ENCODE measurements around the gene ZNF536. TPM values are rescaled to one million over a fixed set of nuclear protein-coding genes. Genes with fewer than 3 reads are reported as not detected.

Gene ZNF536
- total RNA-seq, 2 experiments from 2014 or later, result not detected

- Mint-ChIP-seq H3K4me1 (no peaks in the 10 kb centered on the region), H3K27ac (no peak overlapping the region), H3K4me3 (no peak overlapping the region), H3K36me3 (ENCODE audit: low read depth) (no peaks in the 10 kb centered on the region), H3K27me3 (no peaks in the 10 kb centered on the region), H3K9me3 (ENCODE audit: low read depth) (no peaks in the 10 kb centered on the region)
- ChIA-PET POLR2A (no interaction called here), CTCF (interaction anchor here (0.5 kb wide), 1 partner anchor 536 kb away, joined by 4 read pairs; no protein-coding TSS in a partner anchor)
- no peak for ATAC-seq
- intact Hi-C loops (cut with DNase I, micrococcal nuclease), result no loop called here
- no peak for DNase-seq
These were observed 183.6 kb downstream of the ZNF536 start for GRCh38 chr19:30555791-30556110.

GRCh38 chr19:30556230-30556711, 184.1 kb downstream of the ZNF536 start:
- no peak for ATAC-seq
- no peak for DNase-seq
- no peaks in the 10 kb centered on the region for H3K36me3 Mint-ChIP-seq (ENCODE audit: low read depth)
- no peak overlapping the region for H3K27ac Mint-ChIP-seq
- no peaks in the 10 kb centered on the region for H3K9me3 Mint-ChIP-seq (ENCODE audit: low read depth)
- CTCF ChIA-PET, result interaction anchor here (0.5 kb wide), 1 partner anchor 535 kb away, joined by 4 read pairs; no protein-coding TSS in a partner anchor
- intact Hi-C loops (cut with DNase I, micrococcal nuclease), result no loop called here
- no peak overlapping the region for H3K4me3 Mint-ChIP-seq
- POLR2A ChIA-PET, result no interaction called here
- no peaks in the 10 kb centered on the region for H3K27me3 Mint-ChIP-seq
- H3K4me1 Mint-ChIP-seq, result no peaks in the 10 kb centered on the region

DNA sequence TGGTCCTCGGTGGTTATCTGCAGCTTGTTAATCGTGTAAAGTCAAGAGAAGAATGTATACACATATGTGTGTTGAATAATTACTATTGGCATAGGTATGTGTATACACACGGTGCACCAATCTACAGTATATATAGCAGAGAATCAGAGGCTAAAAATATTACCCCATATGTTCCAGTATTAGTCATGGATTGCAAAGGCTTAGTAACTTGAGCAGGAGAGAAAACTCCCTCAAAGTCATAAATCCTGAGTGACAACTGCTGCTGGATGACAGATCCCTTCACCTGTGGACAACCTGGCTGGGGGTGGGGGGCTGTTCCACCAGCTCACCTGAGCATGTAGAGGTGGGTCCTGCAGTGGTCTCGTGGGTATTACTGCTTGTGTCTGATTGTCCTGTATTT, 185.0 kb downstream of the ZNF536 start:
- H3K9me3 Mint-ChIP-seq (ENCODE audit: low read depth), result no peaks in the 10 kb centered on the region
- no peak overlapping the region for H3K4me3 Mint-ChIP-seq
- H3K27ac Mint-ChIP-seq, result no peak overlapping the region
- intact Hi-C loops (cut with DNase I, micrococcal nuclease), result no loop called here
- ChIA-PET CTCF (no interaction called here), POLR2A (no interaction called here)
- no peaks in the 10 kb centered on the region for H3K4me1 Mint-ChIP-seq
- H3K36me3 Mint-ChIP-seq (ENCODE audit: low read depth), result no peaks in the 10 kb centered on the region
- no peaks in the 10 kb centered on the region for H3K27me3 Mint-ChIP-seq
- DNase-seq, result no peak
- no peak for ATAC-seq

GRCh38 chr19:30557927-30558557, 185.9 kb downstream of the ZNF536 start:
- no peaks in the 10 kb centered on the region for H3K27me3 Mint-ChIP-seq
- no peak for ATAC-seq
- H3K9me3 Mint-ChIP-seq (ENCODE audit: low read depth), result no peaks in the 10 kb centered on the region
- H3K27ac Mint-ChIP-seq, result no peak overlapping the region
- no peak for DNase-seq
- H3K4me3 Mint-ChIP-seq, result no peak overlapping the region
- POLR2A ChIA-PET, result interaction anchor here (0.7 kb wide), 1 partner anchor 32 kb away, joined by 4 read pairs; no protein-coding TSS in a partner anchor
- intact Hi-C loops (cut with DNase I, micrococcal nuclease), result no loop called here
- no peaks in the 10 kb centered on the region for H3K4me1 Mint-ChIP-seq
- CTCF ChIA-PET, result no interaction called here
- H3K36me3 Mint-ChIP-seq (ENCODE audit: low read depth), result no peaks in the 10 kb centered on the region

- Mint-ChIP-seq H3K4me3 (no peak overlapping the region), H3K27ac (no peak overlapping the region)
These were observed 186.6 kb downstream of the ZNF536 start for GRCh38 chr19:30558793-30559192.

DNA sequence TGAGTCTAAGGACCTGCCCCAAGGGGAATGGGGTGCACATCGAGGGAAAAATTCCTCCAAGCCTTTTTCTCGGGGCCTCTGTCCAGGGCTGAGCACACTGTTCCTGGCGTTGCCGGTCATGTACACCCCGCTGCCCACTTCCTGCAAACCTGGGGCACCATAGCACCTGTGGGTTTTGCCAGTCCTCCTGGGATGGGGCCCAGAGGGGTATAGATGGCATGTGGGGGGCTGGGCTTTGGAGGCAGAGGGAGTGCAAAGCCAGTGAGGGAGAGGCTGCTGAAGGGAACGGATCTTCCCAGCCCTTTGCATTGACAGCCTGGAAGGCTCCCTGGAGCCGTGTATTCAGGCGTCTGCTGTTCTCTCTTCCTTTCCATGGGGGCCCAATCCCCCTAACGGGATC, 187.3 kb downstream of the ZNF536 start:
- ChIA-PET POLR2A (no interaction called here), CTCF (no interaction called here)
- Mint-ChIP-seq H3K36me3 (ENCODE audit: low read depth) (no peaks in the 10 kb centered on the region), H3K27me3 (no peaks in the 10 kb centered on the region), H3K27ac (no peak overlapping the region), H3K4me1 (no peaks in the 10 kb centered on the region), H3K4me3 (no peak overlapping the region), H3K9me3 (ENCODE audit: low read depth) (no peaks in the 10 kb centered on the region)
- no peak for DNase-seq
- intact Hi-C loops (cut with DNase I, micrococcal nuclease), result no loop called here
- no peak for ATAC-seq

More at GRCh38 chr19:30558793-30559192, 186.6 kb downstream of the ZNF536 start:
- intact Hi-C loops (cut with DNase I, micrococcal nuclease), result no loop called here
- H3K4me1 Mint-ChIP-seq, result no peaks in the 10 kb centered on the region
- DNase-seq (no peak), ATAC-seq (no peak)
- H3K9me3 Mint-ChIP-seq (ENCODE audit: low read depth), result no peaks in the 10 kb centered on the region
- ChIA-PET POLR2A (no interaction called here), CTCF (no interaction called here)
- H3K36me3 Mint-ChIP-seq (ENCODE audit: low read depth), result no peaks in the 10 kb centered on the region
- no peaks in the 10 kb centered on the region for H3K27me3 Mint-ChIP-seq

GRCh38 chr19:30562981-30563380, 190.8 kb downstream of the ZNF536 start:
- CTCF ChIA-PET, result no interaction called here
- intact Hi-C loops (cut with DNase I, micrococcal nuclease), result no loop called here
- H3K36me3 Mint-ChIP-seq (ENCODE audit: low read depth), result no peaks in the 10 kb centered on the region
- ATAC-seq (no peak), DNase-seq (no peak)
- H3K9me3 Mint-ChIP-seq (ENCODE audit: low read depth), result no peaks in the 10 kb centered on the region
- POLR2A ChIA-PET, result no interaction called here
- H3K27ac Mint-ChIP-seq, result no peak overlapping the region
- no peaks in the 10 kb centered on the region for H3K4me1 Mint-ChIP-seq
- H3K27me3 Mint-ChIP-seq, result no peaks in the 10 kb centered on the region
- H3K4me3 Mint-ChIP-seq, result no peak overlapping the region

DNA sequence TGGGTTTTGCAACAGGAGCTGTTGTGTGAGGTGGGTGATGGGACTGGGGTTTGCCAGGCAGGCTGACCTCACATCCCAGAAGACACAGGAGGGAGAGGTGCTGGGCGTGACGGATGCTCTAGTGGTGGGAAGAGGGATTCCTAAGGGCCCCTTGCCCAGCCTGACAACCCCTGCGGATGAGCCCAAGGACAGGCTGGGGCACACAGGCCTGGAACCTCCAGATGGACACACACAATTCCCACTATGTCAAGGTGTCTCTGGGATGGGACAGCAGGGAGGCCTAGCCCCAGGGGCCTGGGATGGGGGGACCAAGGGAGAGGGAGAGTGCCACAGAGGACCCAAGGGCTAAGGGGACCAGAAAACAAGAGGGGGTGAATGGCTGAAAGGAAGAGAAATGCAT, 191.5 kb downstream of the ZNF536 start:
- CTCF ChIA-PET, result no interaction called here
- Mint-ChIP-seq H3K9me3 (ENCODE audit: low read depth) (no peaks in the 10 kb centered on the region), H3K36me3 (ENCODE audit: low read depth) (no peaks in the 10 kb centered on the region), H3K4me1 (no peaks in the 10 kb centered on the region), H3K27me3 (no peaks in the 10 kb centered on the region), H3K27ac (no peak overlapping the region), H3K4me3 (no peak overlapping the region)
- POLR2A ChIA-PET, result no interaction called here
- ATAC-seq (no peak), DNase-seq (no peak)
- intact Hi-C loops (cut with DNase I, micrococcal nuclease), result no loop called here

GRCh38 chr19:30564551-30565011, 192.4 kb downstream of the ZNF536 start:
- POLR2A ChIA-PET, result no interaction called here
- DNase-seq, result no peak
- CTCF ChIA-PET, result no interaction called here
- Mint-ChIP-seq H3K36me3 (ENCODE audit: low read depth) (no peaks in the 10 kb centered on the region), H3K4me1 (no peaks in the 10 kb centered on the region), H3K27ac (no peak overlapping the region), H3K9me3 (ENCODE audit: low read depth) (no peaks in the 10 kb centered on the region), H3K27me3 (no peaks in the 10 kb centered on the region), H3K4me3 (no peak overlapping the region)
- intact Hi-C loops (cut with DNase I, micrococcal nuclease), result no loop called here
- no peak for ATAC-seq

DNA sequence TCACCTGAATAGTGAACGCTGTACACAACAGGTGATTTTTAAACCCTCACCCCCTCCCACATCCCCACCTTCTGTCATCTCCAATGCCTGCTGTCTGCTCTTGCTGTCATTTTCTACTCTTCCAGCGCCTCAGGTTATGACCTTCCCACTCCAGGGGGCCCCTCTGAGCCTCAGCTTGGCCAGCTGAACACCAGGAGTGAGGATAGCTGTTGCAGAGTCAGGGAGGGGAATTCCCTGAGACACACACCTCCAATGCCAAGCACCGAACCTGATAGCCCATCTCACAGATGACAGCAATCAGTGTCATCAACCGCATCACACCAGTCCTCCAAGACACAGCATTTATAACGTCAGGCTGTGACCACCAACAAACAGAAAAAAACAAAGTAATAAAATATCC, 193.5 kb downstream of the ZNF536 start:
- ChIA-PET POLR2A (no interaction called here), CTCF (no interaction called here)
- Mint-ChIP-seq H3K36me3 (ENCODE audit: low read depth) (no peaks in the 10 kb centered on the region), H3K4me1 (no peaks in the 10 kb centered on the region), H3K27ac (no peak overlapping the region), H3K27me3 (no peaks in the 10 kb centered on the region), H3K4me3 (no peak overlapping the region), H3K9me3 (ENCODE audit: low read depth) (no peaks in the 10 kb centered on the region)
- intact Hi-C loops (cut with DNase I, micrococcal nuclease), result no loop called here
- ATAC-seq, result no peak
- no peak for DNase-seq

DNA sequence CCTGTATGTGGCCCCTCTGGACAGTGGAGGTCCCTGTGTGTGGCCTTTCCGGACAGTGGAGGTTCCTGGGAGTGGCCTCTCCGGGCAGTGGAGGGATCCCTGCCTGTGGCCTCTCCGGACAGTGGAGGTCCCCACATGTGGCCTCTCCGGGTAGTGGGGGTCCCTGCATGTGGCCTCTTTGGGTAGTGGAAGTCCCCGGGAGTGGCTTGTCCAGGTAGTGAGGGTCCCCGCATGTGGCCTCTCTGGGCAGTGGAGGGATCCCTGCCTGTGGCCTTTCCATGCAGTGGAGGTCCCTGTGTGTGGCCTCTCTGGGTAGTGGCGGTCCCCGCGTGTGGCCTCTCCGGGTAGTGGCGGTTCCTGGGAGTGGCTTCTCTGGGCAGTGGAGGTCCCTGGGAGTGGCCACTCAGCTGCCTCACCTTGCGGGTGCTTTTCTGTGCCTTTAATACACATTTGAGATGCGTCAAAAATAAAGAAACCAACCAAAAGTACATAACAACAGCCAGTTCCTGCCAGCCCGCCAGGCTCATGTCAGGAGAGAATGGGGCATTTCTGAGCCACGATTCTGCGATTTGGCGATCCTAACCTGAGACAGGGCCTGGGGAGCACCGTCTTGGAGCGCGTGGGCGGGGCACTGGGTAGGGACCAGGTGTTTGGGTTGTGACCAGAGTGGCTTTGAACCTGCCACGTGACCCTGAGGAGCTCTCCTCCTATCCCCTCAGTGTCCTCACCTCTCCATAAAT, 194.7 kb downstream of the ZNF536 start:
- ATAC-seq (no peak), DNase-seq (no peak)
- H3K9me3 Mint-ChIP-seq (ENCODE audit: low read depth), result no peaks in the 10 kb centered on the region
- H3K36me3 Mint-ChIP-seq (ENCODE audit: low read depth), result no peaks in the 10 kb centered on the region
- no peaks in the 10 kb centered on the region for H3K4me1 Mint-ChIP-seq
- intact Hi-C loops (cut with DNase I, micrococcal nuclease), result no loop called here
- no peak overlapping the region for H3K4me3 Mint-ChIP-seq
- no peak overlapping the region for H3K27ac Mint-ChIP-seq
- no peaks in the 10 kb centered on the region for H3K27me3 Mint-ChIP-seq
- ChIA-PET CTCF (interaction anchor here (0.8 kb wide), 1 partner anchor 14 kb away, joined by 4 read pairs; no protein-coding TSS in a partner anchor), POLR2A (no interaction called here)

DNA sequence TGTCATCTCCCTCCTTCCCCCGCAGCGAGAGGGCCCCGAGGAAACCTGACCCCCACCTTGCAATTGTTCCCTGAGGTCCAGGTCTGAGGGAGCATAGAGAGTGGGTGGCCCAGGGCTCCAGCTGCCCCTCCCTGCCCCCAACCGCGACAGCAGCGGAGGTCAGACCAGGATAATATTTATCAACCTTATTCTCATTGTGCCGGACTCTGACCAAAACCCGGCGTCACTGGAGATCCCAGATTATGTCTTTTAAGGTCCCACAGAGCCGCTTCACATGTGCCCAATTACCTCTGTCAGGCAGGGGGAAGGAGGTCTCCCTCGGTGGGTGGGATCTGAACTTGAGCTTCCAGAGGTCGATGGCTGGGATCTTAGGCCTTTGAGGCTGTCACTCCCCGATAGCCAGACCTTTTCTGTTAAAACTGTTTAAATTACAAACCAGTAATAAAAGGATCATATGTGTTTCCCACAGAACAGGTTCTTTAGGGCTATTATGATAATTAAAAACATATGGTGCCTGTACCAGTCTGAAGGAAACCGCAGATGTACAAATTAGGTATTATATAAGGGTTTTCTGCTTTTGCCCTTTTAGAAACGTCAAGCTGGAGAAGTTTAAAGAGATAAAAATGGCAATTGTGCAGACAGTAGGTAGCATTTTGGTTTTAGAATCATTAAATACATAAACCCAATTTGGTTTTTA, 195.5 kb downstream of the ZNF536 start:
- Mint-ChIP-seq H3K4me1 (no peaks in the 10 kb centered on the region), H3K4me3 (no peak overlapping the region), H3K27me3 (no peaks in the 10 kb centered on the region), H3K9me3 (ENCODE audit: low read depth) (no peaks in the 10 kb centered on the region), H3K27ac (no peak overlapping the region), H3K36me3 (ENCODE audit: low read depth) (no peaks in the 10 kb centered on the region)
- ChIA-PET CTCF (no interaction called here), POLR2A (no interaction called here)
- DNase-seq (no peak), ATAC-seq (no peak)
- intact Hi-C loops (cut with DNase I, micrococcal nuclease), result no loop called here

Measured in activated CD4-positive, alpha-beta T cell treated with anti-CD3 and anti-CD28 coated beads for 36 hours (primary cell).